Eye (tissue), 1 donor: Measurements from ENCODE around the gene KIF5C.

Experiments
- DNase-seq: peaks from one replicate; pipeline ENCODE4 v3.0.0-alpha.2; 2015

KIF5C gene

GRCh38 chr2:148996805-148997204 lies 121.8 kb downstream of the KIF5C start:
- no peak for DNase-seq

DNA sequence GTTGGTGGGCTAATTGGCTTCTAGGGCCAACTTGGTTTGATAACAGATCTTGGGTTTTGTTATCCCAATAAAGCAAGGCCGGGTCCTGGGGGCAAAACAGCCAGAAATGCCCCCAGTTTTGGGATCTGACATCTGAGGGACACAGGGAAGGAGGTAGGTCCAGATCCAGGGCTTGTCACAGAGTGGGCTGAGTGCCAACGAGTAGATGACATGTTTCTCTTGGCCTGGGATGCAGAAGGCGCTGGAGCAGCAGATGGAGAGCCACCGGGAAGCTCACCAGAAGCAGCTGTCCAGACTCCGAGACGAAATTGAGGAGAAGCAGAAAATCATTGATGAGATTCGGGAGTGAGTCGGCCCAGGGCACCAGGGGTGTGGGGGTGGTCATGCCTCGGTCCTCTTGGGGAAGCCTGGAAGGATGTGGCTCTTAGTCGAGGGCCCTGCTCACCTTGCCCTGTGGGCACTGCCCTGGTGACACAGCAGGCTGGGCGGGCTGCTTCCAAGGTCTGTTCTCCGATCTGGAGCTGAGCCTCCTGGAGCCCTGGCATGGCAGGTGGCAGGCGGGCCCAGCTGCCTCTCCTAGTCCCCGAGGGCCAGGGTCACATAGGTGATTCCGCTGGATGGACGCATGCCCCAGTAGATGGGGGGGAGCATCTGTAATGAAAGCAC lies 123.3 kb downstream of the KIF5C start:
- no peak for DNase-seq

GRCh38 chr2:148998831-148999200 lies 123.8 kb downstream of the KIF5C start:
- DNase-seq, result no peak

- no peak for DNase-seq
Observed at GRCh38 chr2:148999451-148999921, 124.5 kb downstream of the KIF5C start.

DNA sequence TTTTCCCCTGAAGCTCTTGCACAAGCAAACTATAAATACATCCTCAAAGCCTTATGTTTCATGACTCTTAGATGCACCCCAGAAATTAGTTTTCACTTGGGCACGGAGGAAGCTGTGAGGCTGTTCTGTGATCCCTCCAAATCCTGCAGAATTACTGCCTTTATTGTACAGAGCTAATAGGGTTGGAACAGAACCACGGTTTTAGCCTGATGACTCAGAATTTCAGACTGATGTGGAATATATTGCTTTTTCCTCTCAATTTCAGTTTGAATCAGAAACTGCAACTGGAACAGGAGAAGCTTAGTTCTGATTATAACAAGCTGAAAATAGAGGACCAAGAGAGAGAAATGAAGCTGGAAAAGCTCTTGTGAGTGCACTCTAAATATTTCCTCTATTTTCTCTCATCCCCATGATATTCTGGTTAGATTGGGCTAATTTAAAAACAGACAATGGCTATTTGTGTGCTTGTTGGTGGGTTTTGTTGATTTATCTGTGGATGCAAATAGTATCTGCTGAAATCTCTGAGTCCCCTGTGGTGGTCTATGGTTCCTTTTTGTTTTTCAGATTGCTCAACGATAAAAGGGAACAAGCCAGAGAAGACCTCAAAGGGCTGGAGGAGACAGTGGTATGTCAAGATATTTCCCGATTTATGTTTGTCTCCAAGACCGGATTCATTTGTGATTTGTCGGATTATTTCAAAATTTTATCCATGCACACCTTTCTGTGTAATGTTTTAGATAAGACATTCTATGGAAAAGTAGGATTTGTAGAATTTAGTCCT lies 125.3 kb downstream of the KIF5C start:
- no peak for DNase-seq

- DNase-seq, result no peak
Observed at GRCh38 chr2:149001496-149001895, 126.5 kb downstream of the KIF5C start.

DNA sequence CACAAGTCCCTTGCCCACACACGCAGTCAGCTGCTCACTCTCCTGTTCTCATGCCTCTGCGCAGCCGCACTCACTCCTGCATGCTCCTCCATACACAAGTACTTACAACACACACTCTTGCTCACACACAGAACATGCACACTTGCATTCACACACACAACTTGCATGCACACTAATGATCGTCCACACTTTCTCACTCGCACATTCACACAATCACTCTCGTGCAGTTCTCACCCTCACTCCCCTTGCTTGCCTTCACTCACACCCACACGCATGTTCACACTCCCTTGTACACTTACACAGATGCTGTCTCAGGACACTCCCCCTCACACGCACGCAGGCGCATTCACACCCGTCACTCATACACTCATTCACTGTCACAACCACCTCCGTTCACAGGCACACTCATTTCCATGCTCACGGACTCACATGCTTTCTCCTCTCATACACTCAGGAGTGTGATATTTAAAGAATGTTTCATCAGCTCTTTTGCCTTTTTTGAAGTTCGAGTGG lies 127.4 kb downstream of the KIF5C start:
- no peak for DNase-seq

DNA sequence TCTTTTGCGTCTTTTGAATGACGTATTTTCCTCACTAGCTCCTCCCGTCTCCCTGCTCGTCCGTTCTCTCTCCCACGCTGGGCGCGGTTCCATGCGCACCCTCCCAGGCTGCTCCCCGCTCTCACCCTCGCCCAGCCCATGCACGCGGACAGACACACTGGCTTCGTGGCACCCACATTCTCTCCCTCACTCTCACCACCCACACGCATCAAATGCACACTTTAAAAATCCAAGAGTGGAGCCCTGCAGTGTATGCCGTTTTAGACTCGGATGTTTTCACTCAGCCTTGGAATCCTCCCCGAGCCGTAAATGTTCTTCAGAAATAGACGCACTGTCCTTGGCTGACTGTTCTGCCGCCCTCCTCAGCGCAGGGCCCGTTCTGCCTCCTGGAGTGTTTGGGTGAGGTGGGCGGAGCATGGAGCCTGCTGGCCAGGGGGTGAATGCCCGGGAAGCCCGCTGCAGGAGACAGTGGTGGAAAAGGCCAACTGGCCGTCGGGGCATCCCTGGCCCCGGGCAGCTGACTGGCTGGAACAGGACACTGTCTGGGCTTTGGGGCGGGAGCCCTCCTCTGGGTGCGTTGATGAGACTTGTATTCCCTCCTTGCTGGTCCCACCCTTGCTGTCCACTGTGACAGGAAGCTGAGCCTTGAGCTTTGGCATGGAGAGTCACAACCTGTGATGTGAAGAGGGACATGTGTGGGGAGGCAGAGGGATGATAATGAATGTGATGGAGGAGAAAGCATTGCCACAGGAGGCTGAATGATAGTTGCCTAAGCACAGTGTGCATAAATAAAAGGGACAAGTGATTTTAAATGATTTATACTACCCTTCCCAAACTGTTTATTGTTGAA lies 128.1 kb downstream of the KIF5C start:
- DNase-seq, result no peak

DNA sequence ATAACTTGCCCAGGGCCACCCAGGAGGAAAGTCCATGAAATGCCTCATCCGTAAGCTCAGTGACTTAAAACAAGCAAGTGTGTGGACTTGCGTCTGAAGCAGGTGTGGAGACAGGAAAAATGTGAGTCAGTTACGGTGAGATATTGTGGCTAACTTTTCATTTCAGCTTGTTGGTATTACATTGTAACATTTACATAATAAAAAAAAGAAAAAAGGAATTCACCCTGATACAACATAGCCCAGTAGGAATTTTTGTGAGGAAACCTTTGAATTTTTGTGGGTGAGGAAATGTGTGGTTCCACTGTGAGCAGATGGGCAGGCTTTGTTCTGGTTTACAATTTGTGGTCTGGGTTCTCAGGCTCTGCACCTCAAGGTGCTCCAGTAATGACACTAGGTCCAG lies 129.8 kb downstream of the KIF5C start:
- DNase-seq, result no peak

GRCh38 chr2:149005471-149006077 lies 130.5 kb downstream of the KIF5C start:
- no peak for DNase-seq

- no peak for DNase-seq
Observed at GRCh38 chr2:149006883-149007543, 132.0 kb downstream of the KIF5C start.

DNA sequence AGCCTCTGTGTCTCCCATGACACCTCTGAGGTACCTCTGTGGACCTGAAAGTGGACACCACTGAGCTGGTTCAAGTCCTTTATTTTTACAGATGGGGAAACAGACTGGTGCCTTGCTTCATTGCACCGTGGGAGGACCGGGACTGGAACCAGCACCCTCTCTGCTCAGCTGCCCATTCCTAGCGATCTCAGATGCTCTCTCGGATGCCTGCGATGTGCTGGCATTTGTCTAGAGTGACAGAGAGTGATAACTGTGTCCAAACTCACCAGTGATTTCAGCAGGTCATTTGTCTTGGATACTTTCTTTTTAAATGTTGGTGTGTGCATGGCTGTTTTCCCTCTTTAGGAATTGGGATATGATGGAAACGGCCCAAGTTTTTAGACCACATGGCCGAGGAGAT lies 133.4 kb downstream of the KIF5C start:
- no peak for DNase-seq

GRCh38 chr2:149009576-149010461 lies 134.8 kb downstream of the KIF5C start:
- DNase-seq, result no peak

- DNase-seq, result no peak
Observed at GRCh38 chr2:149012545-149012944, 137.5 kb downstream of the KIF5C start.

GRCh38 chr2:149015501-149015900 lies 140.5 kb downstream of the KIF5C start:
- DNase-seq, result no peak

DNA sequence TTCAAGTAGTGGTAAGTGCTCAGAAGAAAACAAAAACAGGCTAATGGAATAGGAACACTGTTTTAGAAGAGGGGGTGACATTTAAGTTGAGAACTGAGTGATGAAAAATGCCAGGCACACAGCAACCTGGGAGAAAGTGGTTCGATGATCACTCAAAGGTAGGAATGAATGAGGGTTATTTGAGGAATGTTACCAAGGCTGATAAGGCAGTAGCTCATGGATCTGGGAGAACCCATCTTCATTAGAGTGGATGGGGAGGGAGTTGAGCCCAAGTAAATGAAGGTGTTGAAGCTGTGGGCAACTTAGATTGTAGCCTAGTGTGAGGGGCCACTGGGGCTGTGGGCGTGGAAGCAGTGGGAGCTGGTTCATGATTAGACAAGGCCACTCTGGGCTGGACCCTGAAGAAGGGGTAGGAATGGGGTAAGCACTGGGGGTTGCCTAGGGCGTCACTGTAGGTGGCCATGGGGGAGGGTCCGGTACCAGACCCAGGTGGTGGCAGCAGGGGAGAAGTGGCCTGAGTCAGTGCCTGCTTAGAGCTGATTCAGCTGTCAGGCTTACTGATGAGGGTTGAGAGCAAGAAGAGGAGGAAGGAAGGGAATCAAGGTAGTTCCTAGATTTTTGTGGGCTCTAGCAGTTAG lies 141.0 kb downstream of the KIF5C start:
- DNase-seq, result no peak

- peak; percentile 94 for DNase-seq
Observed at GRCh38 chr2:149017116-149017985, 142.3 kb downstream of the KIF5C start.

- DNase-seq, result no peak
Observed at GRCh38 chr2:149018981-149019380, 144.0 kb downstream of the KIF5C start.

- DNase-seq, result no peak
Observed at GRCh38 chr2:149019768-149020167, 144.7 kb downstream of the KIF5C start.

- DNase-seq, result peak; percentile 41
Observed at GRCh38 chr2:149020432-149020851, 145.4 kb downstream of the KIF5C start.
